Esophagus squamous epithelium (tissue), 4 donors: ENCODE results near the gene COMMD1.

ENCODE experiments used
- CTCF ChIP-seq, 6 experiments: fragments of 450-650 bp in 4 of 6; fragments of 200-600 bp in 2 of 6; sonication (generic) in 2 of 6; IDR thresholded peaks; one replicate each; pipeline ENCODE4 v1.5.1; 2016 to 2019; ENCODE audit warnings: antibody characterized with exemption in 6 of 6, mild to moderate bottlenecking in 4 of 6, moderate library complexity in 4 of 6
- POLR2A ChIP-seq, 4 donors: fragments of 450-650 bp; IDR thresholded peaks; one replicate each; pipeline ENCODE4 v1.6.1; 2017; ENCODE audit warnings: antibody characterized with exemption in 4 of 4, mild to moderate bottlenecking in 4 of 4, moderate library complexity in 3 of 4

DNA sequence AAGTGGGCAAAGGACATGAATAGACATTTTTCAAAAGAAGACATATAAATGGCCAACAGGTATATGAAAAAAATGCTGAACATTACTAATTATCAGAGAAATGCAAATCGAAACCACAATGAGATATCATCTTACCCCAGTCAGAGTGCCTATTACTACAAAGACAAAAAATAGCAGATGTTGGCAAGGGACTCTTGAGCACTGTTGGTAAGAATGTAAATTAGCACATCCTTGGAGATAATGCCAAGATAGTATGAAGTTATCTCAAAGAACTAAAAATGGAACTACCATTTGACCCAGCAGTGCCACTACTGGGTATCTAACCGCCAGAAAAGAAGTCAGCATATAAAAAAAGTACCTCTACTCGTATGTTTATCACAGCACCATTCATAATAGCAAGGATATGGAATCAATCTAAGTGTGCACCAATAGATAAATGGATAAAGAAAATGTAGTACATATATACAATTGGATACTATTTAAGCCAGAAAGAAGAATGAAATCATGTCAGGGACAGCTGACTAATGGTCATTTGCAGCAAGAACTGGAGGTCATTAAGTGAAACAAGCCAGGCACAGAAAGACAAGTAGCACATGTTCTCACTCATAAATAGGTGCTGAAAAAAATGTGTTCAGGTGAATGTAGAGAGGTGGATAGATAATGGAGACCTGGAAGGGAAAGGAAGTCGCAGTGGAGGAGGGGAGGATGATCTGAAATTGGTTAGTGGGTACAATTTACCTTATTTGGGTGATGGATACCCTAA lies 148.7 kb downstream of the COMMD1 start:
- no peak for TF ChIP-seq CTCF (IDR thresholded peaks at IDR 0.05)
- TF ChIP-seq POLR2A (IDR thresholded peaks at IDR 0.05), result no peak
